HEK293T (cell line): Measurements from ENCODE around the gene IL11.

Experiments
- BHLHE40 ChIP-seq: fragments of 450-650 bp; IDR thresholded peaks from 2 replicates; pipeline ENCODE4 v1.6.1; 2016; ENCODE audit warnings: mild to moderate bottlenecking, moderate library complexity, borderline replicate concordance
- FOXA1 ChIP-seq: fragments of 450-650 bp; IDR thresholded peaks from 2 replicates; pipeline ENCODE4 v1.6.1; 2016; ENCODE audit warnings: mild to moderate bottlenecking
- HDGF ChIP-seq: fragments of 450-650 bp; IDR thresholded peaks from 2 replicates; pipeline ENCODE4 v1.6.1; 2017; ENCODE audit warnings: antibody characterized with exemption, borderline replicate concordance
- TARDBP ChIP-seq: fragments of 450-650 bp; IDR thresholded peaks from 2 replicates; pipeline ENCODE4 v1.6.1; 2016

- TF ChIP-seq TARDBP (no peak), FOXA1 (no peak), HDGF (no peak), BHLHE40 (no peak)
Observed at GRCh38 chr19:55362990-55363716, 7.1 kb downstream of the IL11 start, which contains the start of gene GARIN5B.
